Nephron (organoid): Measurements from ENCODE around the gene ACAD8.
"Not testable (repeated sequence)": the region's sequence is repeated elsewhere in the genome, so short reads cannot be mapped to it uniquely, and the experiment has no call there.

Source experiments
- H3K27ac Mint-ChIP-seq, 3 experiments: 2 replicates each; pipeline ENCODE4 v1.8.0; 2020; ENCODE audit warnings: mixed read lengths in 3 of 3, mild to moderate bottlenecking in 2 of 3, moderate library complexity in 1 of 3
- H3K27me3 Mint-ChIP-seq: 2 replicates; pipeline ENCODE4 v1.8.0; 2021; ENCODE audit warnings: low read depth, mild to moderate bottlenecking, moderate library complexity, mixed read lengths
- H3K36me3 Mint-ChIP-seq: 2 replicates; pipeline ENCODE4 v1.8.0; 2020; ENCODE audit warnings: low read depth, mixed read lengths
- H3K4me1 Mint-ChIP-seq: 2 replicates; pipeline ENCODE4 v1.8.0; 2020; ENCODE audit warnings: mixed read lengths
- H3K4me3 Mint-ChIP-seq, 3 experiments: 2 replicates each; pipeline ENCODE4 v1.8.0; 2020; ENCODE audit warnings: mild to moderate bottlenecking in 3 of 3, mixed read lengths in 3 of 3, moderate library complexity in 2 of 3
- H3K9me3 Mint-ChIP-seq: 2 replicates; pipeline ENCODE4 v1.8.0; 2020; ENCODE audit warnings: mixed read lengths
- CTCF ChIP-seq, 3 experiments: fragments of 200-600 bp; sonication (generic); IDR thresholded peaks; one replicate each; pipeline ENCODE4 v1.5.0; 2021; ENCODE audit warnings: antibody characterized with exemption in 3 of 3; ENCODE audit not compliant: unreplicated experiment in 3 of 3

Gene ACAD8

GRCh38 chr11:134277183-134278001 lies 24.0 kb downstream of the ACAD8 start:
- no peaks in the 10 kb centered on the region for H3K36me3 Mint-ChIP-seq
- peaks cover 82% of the 10 kb centered on the region for H3K27me3 Mint-ChIP-seq
- H3K4me1 Mint-ChIP-seq, result peaks cover 17% of the 10 kb centered on the region
- no peak for TF ChIP-seq CTCF (IDR thresholded peaks at IDR 0.05; ENCODE audit: unreplicated experiment in 3 of 3)
- H3K27ac Mint-ChIP-seq, result no peak overlapping the region
- peaks cover 3% of the 10 kb centered on the region for H3K9me3 Mint-ChIP-seq
- H3K4me3 Mint-ChIP-seq, result peak overlapping the region; percentile 78 to 86 (median 85)

GRCh38 chr11:134278356-134278755 lies 25.0 kb downstream of the ACAD8 start:
- TF ChIP-seq CTCF (IDR thresholded peaks at IDR 0.05; ENCODE audit: unreplicated experiment in 3 of 3), result no peak
- peaks cover 78% of the 10 kb centered on the region for H3K27me3 Mint-ChIP-seq
- H3K4me3 Mint-ChIP-seq, result no peak overlapping the region
- peaks cover 15% of the 10 kb centered on the region for H3K4me1 Mint-ChIP-seq
- H3K27ac Mint-ChIP-seq, result no peak overlapping the region
- H3K36me3 Mint-ChIP-seq, result no peaks in the 10 kb centered on the region
- peaks cover 3% of the 10 kb centered on the region for H3K9me3 Mint-ChIP-seq

DNA sequence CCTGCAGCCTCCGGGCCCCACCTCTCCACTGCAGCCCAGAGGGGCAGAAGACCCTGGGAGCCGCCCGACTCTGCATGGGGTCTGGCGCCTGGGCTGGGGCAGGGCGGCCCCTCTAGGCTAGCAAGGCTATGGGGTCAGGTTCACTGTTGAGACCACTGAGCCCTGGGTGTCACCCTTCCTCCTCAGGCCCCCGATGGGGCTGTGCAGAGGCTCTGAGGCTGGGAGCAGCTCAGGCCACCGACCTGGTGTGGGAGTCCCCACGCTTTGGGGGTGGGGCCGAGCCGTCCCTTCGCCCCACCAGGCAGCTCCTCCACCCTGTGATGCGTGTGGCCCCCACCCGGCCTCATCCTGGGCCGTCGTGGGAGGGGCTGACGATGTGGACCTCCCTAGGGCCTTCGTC lies 28.3 kb downstream of the ACAD8 start:
- H3K4me3 Mint-ChIP-seq, H3K9me3 Mint-ChIP-seq, H3K4me1 Mint-ChIP-seq, H3K36me3 Mint-ChIP-seq, H3K27ac Mint-ChIP-seq: not testable (repeated sequence)
- H3K27me3 Mint-ChIP-seq, result peaks cover 62% of the 10 kb centered on the region

DNA sequence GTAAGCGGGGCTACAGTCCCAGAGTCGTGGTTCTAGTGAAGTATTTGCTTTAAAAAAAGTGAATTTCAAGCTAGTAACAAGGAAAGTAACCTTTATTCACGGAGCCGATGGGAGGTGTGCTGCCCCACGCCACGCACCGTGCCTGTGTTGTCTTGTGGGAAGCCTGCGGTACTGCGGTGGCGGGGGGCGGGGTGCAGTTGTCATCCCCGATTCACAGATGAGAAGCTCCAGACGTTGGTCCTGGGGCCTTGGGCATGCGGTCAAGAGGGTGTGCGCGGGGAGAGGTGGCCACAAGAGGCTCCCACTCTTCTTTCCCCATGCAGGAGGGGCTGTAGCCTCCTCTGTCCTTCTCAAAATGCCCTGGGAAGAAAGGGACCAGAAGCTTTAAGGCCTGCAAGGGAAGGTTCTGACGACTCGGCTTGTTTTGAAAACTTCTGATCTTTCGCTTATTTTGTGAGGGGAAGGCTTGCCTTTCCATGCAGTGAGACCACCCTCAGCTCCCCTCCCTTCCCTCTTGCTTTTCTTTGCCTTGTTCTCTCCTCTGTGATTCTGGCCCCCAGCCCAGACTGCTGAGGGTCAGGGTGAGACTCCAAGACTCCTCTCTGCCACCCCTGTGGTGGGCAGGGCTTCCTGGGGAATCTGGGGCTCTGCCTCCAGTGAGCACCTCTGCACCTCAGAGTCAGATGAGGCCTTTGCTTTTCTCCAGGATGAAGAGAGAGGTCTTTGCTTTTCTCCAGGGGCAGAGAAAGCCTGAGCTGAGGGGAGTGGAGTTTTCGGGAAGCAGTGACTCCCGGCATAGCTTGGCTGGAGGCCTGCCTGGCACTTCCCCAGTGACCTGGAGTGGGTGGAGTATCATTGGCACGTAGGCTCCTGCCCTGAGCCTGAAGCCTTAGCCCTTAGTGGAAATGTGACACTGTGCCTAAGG lies 29.0 kb downstream of the ACAD8 start:
- Mint-ChIP-seq H3K27ac (no peak overlapping the region), H3K27me3 (peaks cover 55% of the 10 kb centered on the region), H3K4me1 (peaks cover under 1% of the 10 kb centered on the region), H3K9me3 (no peaks in the 10 kb centered on the region), H3K36me3 (no peaks in the 10 kb centered on the region), H3K4me3 (no peak overlapping the region)
- TF ChIP-seq CTCF (IDR thresholded peaks at IDR 0.05; ENCODE audit: unreplicated experiment in 3 of 3), result no peak

- Mint-ChIP-seq H3K36me3 (no peaks in the 10 kb centered on the region), H3K9me3 (no peaks in the 10 kb centered on the region), H3K27ac (no peak overlapping the region), H3K4me3 (no peak overlapping the region), H3K4me1 (peaks cover 5% of the 10 kb centered on the region), H3K27me3 (peaks cover 43% of the 10 kb centered on the region)
- no peak for TF ChIP-seq CTCF (IDR thresholded peaks at IDR 0.05; ENCODE audit: unreplicated experiment in 3 of 3)
Observed at GRCh38 chr11:134283461-134284230, 30.3 kb downstream of the ACAD8 start.

- H3K4me1 Mint-ChIP-seq, result peaks cover 10% of the 10 kb centered on the region
- not testable (repeated sequence) for H3K27ac Mint-ChIP-seq, H3K36me3 Mint-ChIP-seq, H3K4me3 Mint-ChIP-seq, H3K9me3 Mint-ChIP-seq
- peaks cover 39% of the 10 kb centered on the region for H3K27me3 Mint-ChIP-seq
Observed at GRCh38 chr11:134284349-134284748, 31.0 kb downstream of the ACAD8 start.
